BLaER1 (cell line): ENCODE measurements around the gene TMEM250.

Source experiments
- H3K27ac ChIP-seq: shearing (Covaris generic); formaldehyde crosslinking; 2 replicates; pipeline ENCODE4 v1.8.1; 2022
- H3K27me3 ChIP-seq: shearing (Covaris generic); formaldehyde crosslinking; 2 replicates; pipeline ENCODE4 v1.8.1; 2022
- H3K36me3 ChIP-seq: shearing (Covaris generic); formaldehyde crosslinking; 2 replicates; pipeline ENCODE4 v1.8.1; 2022
- H3K4me1 ChIP-seq: shearing (Covaris generic); formaldehyde crosslinking; 2 replicates; pipeline ENCODE4 v1.8.1; 2022
- H3K4me2 ChIP-seq: shearing (Covaris generic); formaldehyde crosslinking; 2 replicates; pipeline ENCODE4 v1.8.1; 2022
- H3K4me3 ChIP-seq: shearing (Covaris generic); formaldehyde crosslinking; 2 replicates; pipeline ENCODE4 v1.8.1; 2022
- H3K9ac ChIP-seq: shearing (Covaris generic); formaldehyde crosslinking; 2 replicates; pipeline ENCODE4 v1.8.1; 2022
- H3K9me3 ChIP-seq: shearing (Covaris generic); formaldehyde crosslinking; 2 replicates; pipeline ENCODE4 v1.8.1; 2022
- H4K20me1 ChIP-seq: shearing (Covaris generic); formaldehyde crosslinking; 2 replicates; pipeline ENCODE4 v1.8.1; 2022
- Cebpa-rat ChIP-seq: shearing (Covaris generic); IDR thresholded peaks from 2 replicates; pipeline ENCODE4 v1.8.1; 2022

Gene TMEM250

DNA sequence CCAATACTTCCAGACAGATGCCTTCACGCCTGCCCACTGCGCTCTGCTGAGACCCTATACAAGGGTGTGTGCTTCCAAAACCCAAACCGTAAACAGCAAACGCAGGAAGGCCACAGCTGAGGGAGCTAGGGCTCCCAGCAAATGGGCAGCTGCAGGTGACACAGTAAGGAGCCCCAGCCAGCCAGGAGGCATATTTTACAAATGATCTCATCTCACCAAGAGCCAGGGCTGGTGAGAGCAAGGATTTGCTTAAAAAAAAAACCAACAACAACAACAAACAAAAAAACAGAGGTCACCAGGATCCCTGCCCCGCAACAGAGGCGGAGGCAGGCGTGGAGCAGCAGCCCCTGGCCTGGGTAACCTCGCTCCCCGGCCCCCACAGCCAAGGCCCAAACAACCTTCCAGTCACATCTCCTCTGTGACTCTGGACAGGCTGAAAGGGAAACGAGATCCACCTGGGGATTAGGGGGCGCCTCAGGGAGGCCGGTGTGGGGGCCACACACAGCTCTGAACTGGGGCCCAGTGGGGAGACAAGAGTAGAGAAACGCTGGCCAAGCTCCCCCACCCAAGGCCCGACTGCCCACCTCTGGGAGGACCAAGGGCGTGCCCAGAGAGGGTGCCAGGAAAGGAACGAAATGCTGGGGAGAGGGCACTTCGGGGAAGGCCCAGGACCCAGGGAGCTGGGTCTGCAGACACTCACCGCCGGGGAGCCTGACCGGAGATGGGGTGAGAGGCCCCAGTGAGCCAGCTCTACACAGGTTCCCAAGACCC, 26.9 kb downstream of the TMEM250 start:
- Histone ChIP-seq H3K4me3 (no peak overlapping the region), H4K20me1 (peaks cover 16% of the 10 kb centered on the region; the same call in 1 of the 2 replicates), H3K4me2 (no peak overlapping the region), H3K27me3 (peaks cover 68% of the 10 kb centered on the region), H3K9ac (no peak overlapping the region), H3K36me3 (no peaks in the 10 kb centered on the region), H3K27ac (no peak overlapping the region), H3K4me1 (peaks cover 52% of the 10 kb centered on the region), H3K9me3 (no peaks in the 10 kb centered on the region)
- no peak for TF ChIP-seq Cebpa-rat

DNA sequence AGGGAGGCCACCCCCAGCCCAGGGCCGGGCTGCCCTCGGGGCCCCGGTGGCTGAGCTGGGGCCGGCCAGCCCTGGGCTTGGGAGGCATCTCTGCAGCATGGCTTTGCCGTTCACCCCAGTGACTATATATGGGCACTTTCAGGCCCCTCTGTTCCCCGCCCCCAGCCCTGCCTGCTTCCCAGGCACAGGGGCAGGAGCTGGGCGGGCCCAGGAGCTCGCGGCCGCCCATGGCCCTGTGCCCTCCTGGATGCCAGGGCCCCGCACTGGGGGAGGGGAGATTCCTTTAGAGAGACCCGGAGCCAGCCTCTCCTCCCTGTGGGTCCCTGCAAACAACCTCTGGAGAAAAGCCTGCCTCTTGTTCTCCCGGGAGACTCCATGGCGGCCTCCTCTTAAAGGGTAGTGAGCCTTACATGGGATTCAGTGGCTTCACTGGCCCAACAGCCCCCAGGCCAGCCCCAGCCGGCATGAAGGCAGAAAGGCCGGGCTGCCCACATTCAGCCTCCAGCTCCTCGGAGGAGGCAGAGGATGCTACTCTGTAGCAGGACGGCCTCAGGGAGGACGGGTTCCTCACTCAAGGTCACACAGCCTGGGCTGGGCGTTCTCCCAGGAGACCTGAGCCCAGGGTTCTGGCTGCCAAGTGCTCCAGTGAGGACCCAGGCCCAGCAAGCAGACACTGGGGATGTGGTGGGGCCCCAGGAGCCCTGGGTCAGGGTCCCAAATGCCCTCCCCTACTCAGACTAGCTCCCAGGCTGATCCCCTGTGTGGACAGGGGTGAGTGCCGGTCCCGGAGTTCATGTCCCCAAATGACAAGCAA, 27.7 kb downstream of the TMEM250 start:
- peaks cover 62% of the 10 kb centered on the region for H3K27me3 ChIP-seq

DNA sequence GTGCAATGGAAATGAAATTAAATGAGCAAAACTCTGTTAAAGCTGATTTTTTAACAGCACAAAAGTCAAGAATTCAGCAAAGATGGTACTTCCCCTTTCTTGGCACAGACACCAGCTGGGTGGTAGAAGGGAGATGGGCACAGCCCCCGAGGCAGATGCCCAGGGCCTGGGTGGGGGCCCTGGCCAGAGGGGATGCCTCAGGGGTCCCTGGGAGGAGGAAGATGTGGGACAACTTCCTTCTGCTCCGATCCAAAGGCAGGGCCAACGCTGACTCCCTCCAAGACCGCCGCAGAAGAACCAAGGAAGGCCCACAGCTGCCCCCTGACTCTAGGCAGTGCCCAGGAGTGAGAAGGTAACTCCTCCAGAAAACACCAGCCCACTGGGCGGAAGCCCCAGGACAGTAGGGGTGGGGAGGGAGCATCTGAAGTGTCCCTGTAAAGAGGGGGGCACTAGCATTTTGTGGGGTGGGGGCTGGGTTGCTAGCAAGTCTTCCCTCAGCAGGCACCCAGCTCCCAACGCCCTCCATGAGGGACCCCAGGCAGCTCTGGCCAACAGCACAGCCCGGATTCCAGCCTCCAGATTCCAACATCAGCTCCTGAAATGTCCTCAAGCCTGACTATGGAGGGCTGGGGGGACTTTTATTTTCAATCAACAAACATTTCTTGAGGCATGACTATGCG, 28.5 kb downstream of the TMEM250 start:
- Histone ChIP-seq H3K27ac (no peak overlapping the region), H3K36me3 (no peaks in the 10 kb centered on the region), H4K20me1 (peaks cover 16% of the 10 kb centered on the region; the same call in 1 of the 2 replicates), H3K9me3 (no peaks in the 10 kb centered on the region), H3K27me3 (peaks cover 54% of the 10 kb centered on the region), H3K4me2 (peak overlapping the region; percentile 87), H3K4me1 (peaks cover 67% of the 10 kb centered on the region), H3K4me3 (no peak overlapping the region), H3K9ac (no peak overlapping the region)
- TF ChIP-seq Cebpa-rat: no peak

More for the DNA sequence above, 27.7 kb downstream of the TMEM250 start:
- no peak for TF ChIP-seq Cebpa-rat
- H3K36me3 ChIP-seq: no peaks in the 10 kb centered on the region
- H3K4me2 ChIP-seq: peak overlapping the region; percentile 87; the same call in 1 of the 2 replicates
- H3K9me3 ChIP-seq: no peaks in the 10 kb centered on the region
- no peak overlapping the region for H3K4me3 ChIP-seq
- H3K9ac ChIP-seq: no peak overlapping the region
- peaks cover 16% of the 10 kb centered on the region; the same call in 1 of the 2 replicates for H4K20me1 ChIP-seq
- no peak overlapping the region for H3K27ac ChIP-seq
- peaks cover 60% of the 10 kb centered on the region for H3K4me1 ChIP-seq

DNA sequence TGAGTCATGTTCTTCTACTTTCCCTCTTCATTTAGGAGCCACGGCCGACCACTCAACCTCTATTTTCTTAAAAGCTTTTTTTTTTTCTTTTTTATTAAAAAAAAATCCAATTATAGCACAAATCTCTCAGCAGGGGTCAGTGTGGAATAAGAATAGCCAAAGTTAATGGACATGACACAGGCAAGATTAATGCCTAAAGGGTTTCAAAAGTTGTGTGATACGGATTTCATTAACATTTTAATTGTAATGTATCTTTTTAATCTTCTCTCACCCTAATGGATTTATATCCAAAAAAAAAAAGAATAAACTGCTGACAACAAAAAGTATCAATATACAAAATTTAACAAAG, 29.0 kb downstream of the TMEM250 start:
- Histone ChIP-seq H4K20me1 (peaks cover 16% of the 10 kb centered on the region; the same call in 1 of the 2 replicates), H3K4me3 (no peak overlapping the region), H3K36me3 (no peaks in the 10 kb centered on the region), H3K27me3 (peaks cover 49% of the 10 kb centered on the region), H3K27ac (no peak overlapping the region), H3K4me2 (peak overlapping the region; percentile 87), H3K9ac (no peak overlapping the region), H3K9me3 (no peaks in the 10 kb centered on the region), H3K4me1 (peaks cover 72% of the 10 kb centered on the region)
- TF ChIP-seq Cebpa-rat: no peak

DNA sequence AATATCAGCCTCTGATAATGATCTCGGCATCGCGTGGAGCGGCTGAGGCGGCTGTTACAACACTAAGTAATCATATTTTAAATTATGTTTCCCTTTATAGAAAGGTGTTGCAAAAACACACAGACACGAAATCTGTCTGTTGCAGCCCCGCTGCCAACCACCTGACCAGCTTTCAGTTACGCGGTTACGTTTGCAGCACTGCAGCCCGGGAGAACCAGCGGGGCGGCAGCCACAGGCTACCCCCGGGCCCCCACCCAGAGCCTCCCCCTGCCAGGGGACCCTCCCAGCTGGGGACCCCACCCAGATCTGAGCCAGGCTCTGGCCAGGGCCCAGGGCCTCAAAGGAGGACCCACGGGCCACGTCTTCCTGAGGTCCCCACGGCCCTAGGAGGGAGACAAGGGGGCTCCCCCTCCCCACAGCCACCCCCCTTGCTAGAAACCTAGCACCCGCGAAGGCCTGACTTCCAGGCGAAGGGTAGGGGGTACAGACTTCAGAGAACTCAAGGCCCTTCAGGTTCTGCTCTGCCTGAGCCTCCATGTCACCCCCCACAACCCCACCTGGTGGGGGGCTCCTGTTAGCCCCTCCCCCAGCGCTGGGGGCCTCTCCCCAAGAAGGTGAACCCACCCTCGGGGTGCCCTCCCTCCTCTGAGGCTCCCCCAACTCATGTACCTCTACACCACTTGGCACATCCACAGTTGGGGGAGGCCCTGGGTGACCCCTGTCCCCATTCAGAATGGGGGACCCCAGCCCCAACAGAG, 29.6 kb downstream of the TMEM250 start:
- Histone ChIP-seq H3K9ac (peak overlapping the region; percentile 48; the same call in 1 of the 2 replicates), H3K9me3 (no peaks in the 10 kb centered on the region), H3K4me3 (peak overlapping the region; percentile 25; the same call in 1 of the 2 replicates), H3K27ac (peak overlapping the region; percentile 55), H3K36me3 (no peaks in the 10 kb centered on the region), H3K27me3 (peaks cover 44% of the 10 kb centered on the region), H3K4me1 (peaks cover 72% of the 10 kb centered on the region), H4K20me1 (peaks cover 12% of the 10 kb centered on the region; the same call in 1 of the 2 replicates), H3K4me2 (peak overlapping the region; percentile 87)
- TF ChIP-seq Cebpa-rat: no peak

DNA sequence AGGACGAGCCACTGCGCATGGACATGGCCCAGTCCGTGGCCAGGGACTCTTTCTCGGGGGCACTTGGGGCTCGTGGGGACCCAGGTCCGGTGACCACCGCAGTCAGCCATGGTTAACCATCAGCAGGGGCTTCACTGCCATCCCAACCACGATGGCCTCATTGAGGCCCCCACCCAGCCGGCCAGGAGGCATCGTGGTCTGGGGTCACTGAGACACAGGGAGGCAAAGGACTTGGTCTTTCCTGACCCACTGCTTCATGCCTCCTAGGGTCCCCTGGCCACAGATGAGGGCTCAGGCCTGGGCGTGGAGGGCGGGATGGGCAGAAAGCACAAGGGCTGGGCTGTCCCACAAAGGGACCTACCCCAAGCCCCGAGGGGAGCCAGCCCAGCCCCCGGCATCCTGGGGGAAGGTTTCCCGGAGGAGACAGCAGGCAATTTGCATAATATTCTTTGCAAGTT, 30.2 kb downstream of the TMEM250 start:
- Histone ChIP-seq H3K27ac (no peak overlapping the region), H3K27me3 (peaks cover 38% of the 10 kb centered on the region), H3K4me3 (peak overlapping the region; percentile 25; the same call in 1 of the 2 replicates), H3K4me2 (peak overlapping the region; percentile 87), H3K9ac (peak overlapping the region; percentile 48; the same call in 1 of the 2 replicates), H3K4me1 (peaks cover 68% of the 10 kb centered on the region), H3K9me3 (no peaks in the 10 kb centered on the region), H4K20me1 (0 out of 2 replicates have a peak, but pooled peaks cover 8% of the 10 kb centered on the region), H3K36me3 (no peaks in the 10 kb centered on the region)
- TF ChIP-seq Cebpa-rat: no peak

DNA sequence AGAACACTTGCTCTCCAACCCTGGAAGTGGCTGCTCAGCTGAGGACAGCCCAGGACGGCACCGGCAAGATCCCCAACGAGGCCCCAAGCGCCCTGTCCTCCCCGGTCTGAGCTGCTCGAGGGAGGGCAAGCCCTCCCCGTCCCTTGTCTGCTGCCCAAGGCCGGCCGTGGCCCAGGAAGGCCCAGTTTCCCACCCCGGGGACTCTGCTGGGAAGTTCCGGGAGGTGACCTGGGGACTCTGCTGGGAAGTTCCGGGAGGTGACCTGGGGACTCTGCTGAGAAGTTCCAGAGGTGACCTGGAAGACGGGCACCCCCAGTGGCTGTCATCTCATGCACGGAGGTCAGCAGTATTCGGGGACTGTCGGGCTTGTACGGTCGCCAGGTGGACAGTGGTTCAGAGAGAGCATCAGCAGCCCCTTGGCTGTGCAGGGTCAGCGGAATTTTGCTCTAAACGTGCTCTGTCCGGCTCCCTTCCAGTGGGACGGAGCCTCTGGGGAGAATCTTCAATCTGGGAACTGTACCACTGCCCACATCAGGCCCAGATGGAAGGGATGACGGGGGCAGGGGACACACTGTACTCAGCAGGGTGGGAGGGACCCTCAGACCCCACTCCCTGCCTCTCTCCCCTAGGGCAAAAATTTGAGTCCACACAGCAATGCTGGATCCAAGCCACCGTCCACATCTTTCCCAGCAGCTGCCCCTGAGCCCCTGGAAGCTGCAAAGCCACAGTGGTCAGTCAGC, 30.8 kb downstream of the TMEM250 start:
- Histone ChIP-seq H3K4me1 (peaks cover 68% of the 10 kb centered on the region), H3K36me3 (no peaks in the 10 kb centered on the region), H3K4me2 (peak overlapping the region; percentile 87), H3K27me3 (peaks cover 32% of the 10 kb centered on the region), H3K27ac (peak overlapping the region; percentile 7; the same call in 1 of the 2 replicates), H3K9me3 (no peaks in the 10 kb centered on the region), H3K9ac (0 out of 2 replicates have a peak overlapping the region, but pooled peaks have one; percentile 34), H4K20me1 (0 out of 2 replicates have a peak, but pooled peaks cover 8% of the 10 kb centered on the region), H3K4me3 (no peak overlapping the region; the same call in 1 of the 2 replicates)
- TF ChIP-seq Cebpa-rat: no peak
